KMS-11 (cell line): Measurements from ENCODE around the gene LHFPL2.
"Not testable (repeated sequence)": the region's sequence is repeated elsewhere in the genome, so short reads cannot be mapped to it uniquely, and the experiment has no call there.

Source experiments
- H2AFZ ChIP-seq: fragments of 200-600 bp; sonication (generic); 2 replicates; pipeline ENCODE4 v1.6.1; 2016; ENCODE audit warnings: antibody characterized with exemption, mixed run types, low read depth
- H3K27ac ChIP-seq: fragments of 200-600 bp; sonication (generic); 2 replicates; pipeline ENCODE4 v1.6.1; 2016; ENCODE audit warnings: mild to moderate bottlenecking, mixed run types
- H3K27me3 ChIP-seq: fragments of 200-600 bp; sonication (generic); 2 replicates; pipeline ENCODE4 v1.6.1; 2017; ENCODE audit warnings: mild to moderate bottlenecking, low read depth, mixed run types, moderate library complexity; ENCODE audit not compliant: insufficient read depth
- H3K36me3 ChIP-seq: fragments of 200-600 bp; sonication (generic); 2 replicates; pipeline ENCODE4 v1.6.1; 2017; ENCODE audit warnings: mild to moderate bottlenecking, mixed run types; ENCODE audit not compliant: insufficient read depth
- H3K4me1 ChIP-seq: fragments of 200-600 bp; sonication (generic); 2 replicates; pipeline ENCODE4 v1.6.1; 2016; ENCODE audit warnings: mild to moderate bottlenecking, low read depth, mixed run types; ENCODE audit not compliant: poor library complexity, severe bottlenecking
- H3K4me2 ChIP-seq: fragments of 200-600 bp; sonication (generic); 2 replicates; pipeline ENCODE4 v1.7.0; 2016; ENCODE audit warnings: mild to moderate bottlenecking, mixed run types
- H3K4me3 ChIP-seq: fragments of 200-600 bp; sonication (generic); IDR thresholded peaks from 2 replicates; pipeline ENCODE4 v1.6.1; 2017; ENCODE audit warnings: low read depth, low read length, mixed read lengths; ENCODE audit not compliant: insufficient read depth
- H3K79me2 ChIP-seq: fragments of 200-600 bp; sonication (generic); 2 replicates; pipeline ENCODE4 v1.6.1; 2016; ENCODE audit warnings: low read depth, mixed run types; ENCODE audit not compliant: insufficient read depth
- H3K9ac ChIP-seq: fragments of 200-600 bp; sonication (generic); 2 replicates; pipeline ENCODE4 v1.6.1; 2016; ENCODE audit warnings: mild to moderate bottlenecking, mixed run types
- H4K20me1 ChIP-seq: fragments of 200-600 bp; sonication (generic); 2 replicates; pipeline ENCODE4 v1.6.1; 2016; ENCODE audit warnings: mild to moderate bottlenecking, mixed run types; ENCODE audit not compliant: insufficient read depth
- TF ChIP-seq, protein P1 (sequence below): fragments of 200-600 bp; sonication (generic); conservative IDR thresholded peaks from 2 replicates; pipeline ENCODE4 v1.6.1; 2017; ENCODE audit warnings: low read depth, mild to moderate bottlenecking, antibody characterized with exemption, low read length, moderate library complexity, mixed read lengths

LHFPL2 gene

DNA sequence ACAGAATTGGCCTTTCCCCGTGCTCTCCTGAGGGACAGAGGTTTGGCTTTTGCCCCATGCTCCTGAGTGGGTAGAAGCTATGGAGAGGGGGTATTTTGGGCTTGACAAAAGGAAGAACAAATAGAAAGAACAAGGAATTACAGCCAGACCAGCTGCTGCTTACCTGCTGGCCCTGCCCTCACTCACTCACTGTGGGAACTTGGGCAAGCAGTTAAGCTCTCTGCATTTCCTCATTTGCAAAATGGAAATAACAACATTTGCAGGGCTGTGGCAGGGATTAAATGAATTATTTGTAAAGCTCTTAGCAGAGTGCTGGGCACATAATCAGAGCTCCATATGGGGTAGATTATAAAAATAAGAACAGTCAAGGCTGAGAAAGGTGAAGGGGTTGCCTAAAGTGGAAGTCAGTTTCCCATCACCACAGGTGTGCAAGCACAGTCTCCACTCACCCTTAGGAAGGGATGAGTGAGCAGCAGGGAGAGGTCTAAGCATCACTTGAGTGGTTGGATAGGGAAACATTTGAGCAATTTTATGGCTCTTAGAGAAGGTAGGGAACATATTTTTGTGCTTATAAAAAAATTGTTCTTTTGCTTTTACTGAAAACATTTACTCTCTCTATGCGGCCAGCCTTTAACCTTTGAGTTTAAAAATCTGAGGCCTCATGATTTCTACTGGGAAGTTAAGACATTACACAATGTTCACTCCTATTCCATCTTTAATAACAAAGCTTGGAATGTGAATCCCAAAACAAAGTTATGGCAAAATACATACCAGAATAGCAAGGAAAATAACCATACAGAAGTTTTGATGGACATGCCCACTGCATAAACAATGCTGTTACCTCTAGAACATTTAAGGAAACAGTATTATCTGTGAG lies 42.8 kb upstream of the LHFPL2 start:
- no peak overlapping the region for H3K27ac ChIP-seq
- H3K9ac ChIP-seq = no peak overlapping the region
- no peak overlapping the region for H3K4me2 ChIP-seq
- no peak overlapping the region for H3K4me3 ChIP-seq
- no peaks in the 10 kb centered on the region for H3K27me3 ChIP-seq
- H4K20me1 ChIP-seq = no peaks in the 10 kb centered on the region
- no peak overlapping the region for H2AFZ ChIP-seq
- H3K4me1 ChIP-seq = peaks cover 7% of the 10 kb centered on the region
- TF ChIP-seq, protein P1, sequence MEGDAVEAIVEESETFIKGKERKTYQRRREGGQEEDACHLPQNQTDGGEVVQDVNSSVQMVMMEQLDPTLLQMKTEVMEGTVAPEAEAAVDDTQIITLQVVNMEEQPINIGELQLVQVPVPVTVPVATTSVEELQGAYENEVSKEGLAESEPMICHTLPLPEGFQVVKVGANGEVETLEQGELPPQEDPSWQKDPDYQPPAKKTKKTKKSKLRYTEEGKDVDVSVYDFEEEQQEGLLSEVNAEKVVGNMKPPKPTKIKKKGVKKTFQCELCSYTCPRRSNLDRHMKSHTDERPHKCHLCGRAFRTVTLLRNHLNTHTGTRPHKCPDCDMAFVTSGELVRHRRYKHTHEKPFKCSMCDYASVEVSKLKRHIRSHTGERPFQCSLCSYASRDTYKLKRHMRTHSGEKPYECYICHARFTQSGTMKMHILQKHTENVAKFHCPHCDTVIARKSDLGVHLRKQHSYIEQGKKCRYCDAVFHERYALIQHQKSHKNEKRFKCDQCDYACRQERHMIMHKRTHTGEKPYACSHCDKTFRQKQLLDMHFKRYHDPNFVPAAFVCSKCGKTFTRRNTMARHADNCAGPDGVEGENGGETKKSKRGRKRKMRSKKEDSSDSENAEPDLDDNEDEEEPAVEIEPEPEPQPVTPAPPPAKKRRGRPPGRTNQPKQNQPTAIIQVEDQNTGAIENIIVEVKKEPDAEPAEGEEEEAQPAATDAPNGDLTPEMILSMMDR = no peak
- no peaks in the 10 kb centered on the region for H3K79me2 ChIP-seq
- H3K36me3 ChIP-seq = no peaks in the 10 kb centered on the region

DNA sequence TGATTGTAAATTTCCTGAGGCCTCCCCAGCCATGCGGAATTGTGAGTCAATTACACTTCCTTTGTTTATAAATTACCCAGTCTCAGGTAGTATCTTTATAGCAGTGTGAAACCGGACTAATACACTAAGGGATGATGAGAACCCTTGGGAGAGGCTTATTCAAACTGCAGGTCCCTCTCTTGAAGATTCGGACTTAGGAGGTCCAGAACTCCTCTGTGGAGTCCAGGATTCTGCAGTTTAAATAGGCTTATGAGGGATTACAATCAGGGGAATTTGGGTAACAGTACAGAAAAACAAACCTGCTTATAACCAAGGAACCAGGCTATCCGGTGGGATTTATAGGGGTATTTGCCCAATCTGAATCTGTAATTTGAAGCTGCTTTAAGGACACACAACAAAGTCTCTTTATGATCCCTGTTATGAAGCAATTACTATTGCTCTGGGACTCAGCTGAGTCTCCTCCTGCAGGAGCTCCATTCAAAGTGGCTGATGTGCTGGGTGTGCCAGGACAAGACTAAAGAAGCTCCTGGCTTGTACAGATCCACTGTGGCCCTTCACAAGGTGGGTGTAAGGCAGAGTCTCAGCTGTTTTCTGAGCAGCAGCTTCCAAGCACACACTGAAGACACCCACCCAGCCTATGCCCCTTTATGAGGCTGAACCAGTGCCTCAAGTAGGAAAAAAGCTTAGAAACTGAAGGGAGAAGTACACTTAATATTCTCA lies 41.8 kb upstream of the LHFPL2 start:
- no peaks in the 10 kb centered on the region for H3K36me3 ChIP-seq
- no peak overlapping the region for H3K4me2 ChIP-seq
- no peak overlapping the region for H2AFZ ChIP-seq
- H3K27ac ChIP-seq = no peak overlapping the region
- H3K4me3 ChIP-seq = no peak overlapping the region
- no peaks in the 10 kb centered on the region for H4K20me1 ChIP-seq
- H3K9ac ChIP-seq = no peak overlapping the region
- no peaks in the 10 kb centered on the region for H3K27me3 ChIP-seq
- H3K79me2 ChIP-seq = no peaks in the 10 kb centered on the region
- H3K4me1 ChIP-seq = peaks cover 7% of the 10 kb centered on the region
- TF ChIP-seq, protein P1 = no peak

DNA sequence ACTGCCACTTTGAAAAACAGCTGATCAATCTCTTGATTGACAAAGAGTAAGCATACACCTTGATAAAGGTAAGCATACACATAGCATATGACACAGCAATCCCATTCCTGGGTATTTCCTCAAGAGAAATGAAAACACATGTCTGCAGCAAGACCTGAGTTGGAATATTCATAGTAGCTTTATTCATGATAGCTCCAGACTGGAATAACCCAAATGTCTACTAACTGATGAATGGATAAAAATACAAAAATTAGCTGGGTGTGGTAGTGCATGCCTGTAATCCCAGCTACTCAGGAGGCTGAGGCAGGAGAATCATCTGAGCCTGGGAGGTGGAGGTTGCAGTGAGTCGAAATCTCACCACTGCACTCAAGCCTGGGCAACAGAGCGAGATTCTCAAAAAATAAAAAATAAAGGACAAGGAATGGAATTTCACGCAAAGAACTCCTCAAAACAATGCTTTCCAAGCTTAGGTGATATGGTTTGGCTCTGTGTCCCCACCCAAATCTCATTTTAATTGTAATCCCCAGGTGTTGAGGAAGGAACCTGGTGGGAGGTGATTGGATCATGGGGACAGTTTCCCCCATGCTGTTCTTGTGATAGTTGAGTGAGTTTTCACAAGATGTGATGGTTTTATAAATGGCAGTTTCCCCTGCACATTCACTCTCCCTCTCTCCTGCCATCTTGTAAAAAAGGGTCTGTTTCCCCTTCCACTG lies 41.1 kb upstream of the LHFPL2 start:
- Histone ChIP-seq H3K9ac (no peak overlapping the region), H3K27ac (no peak overlapping the region), H3K27me3 (no peaks in the 10 kb centered on the region), H4K20me1 (no peaks in the 10 kb centered on the region), H3K4me2 (no peak overlapping the region), H3K4me3 (no peak overlapping the region), H3K79me2 (no peaks in the 10 kb centered on the region), H3K4me1 (peaks cover 7% of the 10 kb centered on the region), H3K36me3 (no peaks in the 10 kb centered on the region), H2AFZ (no peak overlapping the region)
- TF ChIP-seq, protein P1 = no peak

DNA sequence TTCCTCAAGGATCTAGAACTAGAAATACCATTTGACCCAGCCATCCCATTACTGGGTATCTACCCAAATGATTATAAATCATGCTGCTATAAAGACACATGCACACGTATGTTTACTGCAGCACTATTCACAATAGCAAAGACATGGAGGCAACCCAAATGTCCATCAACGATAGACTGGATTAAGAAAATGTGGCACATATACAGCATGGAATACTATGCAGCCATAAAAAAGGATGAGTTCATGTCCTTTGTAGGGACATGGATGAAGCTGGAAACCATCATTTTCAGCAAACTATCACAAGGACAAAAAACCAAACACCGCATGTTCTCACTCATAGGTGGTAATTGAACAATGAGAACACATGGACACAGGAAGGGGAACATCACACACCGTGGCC lies 38.9 kb upstream of the LHFPL2 start:
- H2AFZ ChIP-seq, H4K20me1 ChIP-seq, H3K27ac ChIP-seq, H3K4me1 ChIP-seq, H3K27me3 ChIP-seq, H3K4me2 ChIP-seq, H3K36me3 ChIP-seq, H3K9ac ChIP-seq, H3K79me2 ChIP-seq, H3K4me3 ChIP-seq: not testable (repeated sequence)

DNA sequence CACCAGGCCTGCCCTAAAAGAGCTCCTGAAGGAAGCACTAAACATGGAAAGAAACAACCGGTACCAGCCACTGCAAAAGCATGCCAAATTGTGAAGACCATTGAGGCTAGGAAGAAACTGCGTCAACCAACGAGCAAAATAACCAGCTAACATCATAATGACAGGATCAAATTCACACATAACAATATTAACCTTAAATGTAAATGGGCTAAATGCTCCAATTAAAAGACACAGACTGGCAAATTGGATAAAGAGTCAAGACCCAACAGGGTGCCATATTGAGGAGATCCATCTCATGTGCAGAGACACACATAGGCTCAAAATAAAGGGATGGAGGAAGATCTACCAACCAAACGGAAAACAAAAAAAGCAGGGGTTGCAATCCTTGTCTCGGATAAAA lies 35.3 kb upstream of the LHFPL2 start:
- H3K79me2 ChIP-seq, H3K4me3 ChIP-seq, H4K20me1 ChIP-seq, H3K36me3 ChIP-seq, H3K9ac ChIP-seq, H2AFZ ChIP-seq, H3K27ac ChIP-seq, H3K4me2 ChIP-seq, H3K27me3 ChIP-seq: not testable (repeated sequence)
- H3K4me1 ChIP-seq = peaks cover 14% of the 10 kb centered on the region
